GM21381 (cell line): ENCODE data around the gene PUM2.
"Not testable (repeated sequence)": the region's sequence is repeated elsewhere in the genome, so short reads cannot be mapped to it uniquely, and the experiment has no call there.

Experiments used
- ATAC-seq: cut with Tn5 transposase; IDR thresholded peaks from one replicate; pipeline ENCODE4 v1.9.1; 2021; ENCODE audit warnings: mild to moderate bottlenecking, moderate library complexity; ENCODE audit not compliant: unreplicated experiment

Gene PUM2

GRCh38 chr2:20350753-20351554, at the start of gene PUM2:
Gene PUM2 (minus strand): TSS chr2:20350844. CDS start chr2:20327360, 23,484 bp downstream.
- ATAC-seq, result peak; percentile 86

- no peak for ATAC-seq
Measured at GRCh38 chr2:20400306-20400705, 49.7 kb upstream of the PUM2 start.

- no peak for ATAC-seq
Measured at GRCh38 chr2:20398956-20399567, 48.4 kb upstream of the PUM2 start.

GRCh38 chr2:20397811-20398447, 47.3 kb upstream of the PUM2 start:
- ATAC-seq, result no peak

- ATAC-seq, result no peak
Measured at GRCh38 chr2:20396356-20397000, 45.8 kb upstream of the PUM2 start.

GRCh38 chr2:20393986-20394385, 43.3 kb upstream of the PUM2 start:
- ATAC-seq, result no peak

- no peak for ATAC-seq
Measured at GRCh38 chr2:20391951-20392699, 41.5 kb upstream of the PUM2 start.

- ATAC-seq, result no peak
Measured at GRCh38 chr2:20390524-20391123, 40.0 kb upstream of the PUM2 start.

DNA sequence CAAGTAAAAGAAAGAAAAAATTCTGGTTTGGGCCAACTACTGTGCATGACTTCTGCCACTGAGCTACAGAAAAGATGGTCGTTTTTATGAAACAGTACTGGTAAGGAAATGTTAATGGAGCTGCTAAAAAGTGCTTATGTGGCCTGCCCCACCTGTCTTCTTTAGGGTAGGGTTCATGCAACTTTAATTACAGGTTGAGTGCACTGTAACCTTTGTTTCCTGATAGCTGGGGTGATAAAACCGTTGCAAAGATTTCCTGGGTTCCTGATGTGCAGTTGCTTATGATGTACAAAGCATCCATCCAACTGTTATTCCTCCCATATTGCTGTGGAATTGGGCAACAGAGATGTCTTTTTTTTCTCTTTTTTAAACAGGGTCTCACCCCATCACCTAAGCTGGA, 34.3 kb upstream of the PUM2 start:
- no peak for ATAC-seq

DNA sequence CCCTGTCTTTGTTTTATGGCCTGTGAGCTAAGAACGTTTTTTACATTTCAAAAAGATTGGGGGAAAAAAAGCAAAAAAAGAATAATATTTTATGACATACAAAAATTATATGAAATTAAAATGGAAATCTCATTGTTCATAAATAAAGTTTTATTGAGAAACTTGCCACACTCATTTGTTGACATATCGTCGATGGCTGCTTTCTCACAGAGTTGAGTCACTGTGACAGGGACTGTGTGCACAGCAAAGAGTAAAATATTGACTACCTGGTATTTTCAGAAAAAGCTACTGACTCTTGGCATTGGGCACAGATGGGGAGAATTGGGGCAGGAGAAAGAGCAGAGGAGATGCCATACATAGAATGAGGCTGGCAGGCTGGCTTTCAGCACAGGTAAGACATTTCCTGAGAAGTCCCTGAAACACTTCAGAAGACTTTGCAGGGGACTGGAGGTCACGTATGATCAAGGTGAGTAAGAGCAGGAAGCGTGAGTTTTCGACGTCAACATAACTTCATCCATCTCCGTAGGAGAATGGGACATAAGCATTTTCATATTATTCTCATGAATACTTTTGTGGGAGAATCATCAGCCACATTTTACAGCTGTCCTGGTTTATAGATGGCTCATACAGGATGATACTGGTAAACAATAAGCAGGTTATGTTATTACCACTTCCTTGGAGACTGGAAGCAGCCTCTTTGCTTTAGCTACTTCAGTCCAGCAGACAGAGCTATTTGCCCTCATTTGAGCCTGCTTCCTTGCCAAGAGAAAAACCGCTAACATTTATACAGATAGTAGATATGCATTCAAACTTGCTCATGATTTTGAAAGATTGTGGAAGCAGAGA, 32.5 kb upstream of the PUM2 start:
- no peak for ATAC-seq

DNA sequence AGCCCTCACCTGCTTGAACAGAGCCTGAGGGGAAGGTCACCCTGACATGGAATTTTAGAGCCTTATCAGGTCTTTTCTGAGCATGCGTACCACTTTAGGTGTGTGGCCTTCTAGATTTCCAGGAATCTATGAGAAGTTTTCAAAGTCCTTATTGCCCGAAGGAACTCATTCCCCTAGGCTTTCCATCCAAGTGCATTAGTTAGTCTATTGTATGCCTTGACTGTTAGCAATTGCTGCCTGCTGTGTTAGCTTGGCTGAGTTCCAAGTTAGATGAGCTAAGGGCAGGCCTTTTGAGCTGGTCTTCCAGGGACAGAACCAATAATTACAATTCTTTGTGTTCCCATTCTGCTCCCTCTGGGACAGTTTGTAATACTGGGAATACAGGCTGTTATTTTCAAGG, 30.8 kb upstream of the PUM2 start:
- ATAC-seq, result no peak

DNA sequence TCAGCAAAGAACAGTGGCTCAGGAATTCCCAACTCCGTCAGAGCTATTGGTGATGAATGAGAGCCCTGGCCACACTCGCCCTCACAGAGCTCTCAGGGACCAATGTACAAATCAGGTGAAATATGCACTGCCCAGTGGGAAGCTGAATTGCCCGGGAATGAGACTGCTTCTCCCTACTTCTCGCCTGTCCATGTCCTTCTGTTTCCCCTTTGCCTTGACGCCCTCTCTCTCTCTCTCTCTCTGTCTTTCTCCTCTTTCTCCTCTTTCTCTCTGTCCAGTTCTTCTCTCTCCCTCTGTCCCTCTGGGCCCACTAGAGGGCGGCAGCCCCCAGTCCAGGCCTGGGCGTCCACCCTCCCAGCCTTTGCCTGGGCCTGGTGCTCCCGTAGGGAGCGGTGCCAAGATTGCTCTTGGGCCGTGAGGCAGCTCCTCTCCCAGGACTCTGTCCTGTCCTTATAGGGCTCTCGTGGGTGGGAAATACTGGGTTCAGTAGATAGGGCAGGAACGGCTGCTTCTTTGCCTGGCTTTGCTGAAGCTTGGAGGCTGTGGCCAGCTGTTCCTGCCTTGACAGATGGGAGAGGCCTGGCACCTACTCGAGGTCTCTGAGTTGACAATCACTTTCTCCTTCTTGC, 28.4 kb upstream of the PUM2 start:
- ATAC-seq, result no peak

- ATAC-seq, result no peak
Measured at GRCh38 chr2:20378341-20378740, 27.7 kb upstream of the PUM2 start.

DNA sequence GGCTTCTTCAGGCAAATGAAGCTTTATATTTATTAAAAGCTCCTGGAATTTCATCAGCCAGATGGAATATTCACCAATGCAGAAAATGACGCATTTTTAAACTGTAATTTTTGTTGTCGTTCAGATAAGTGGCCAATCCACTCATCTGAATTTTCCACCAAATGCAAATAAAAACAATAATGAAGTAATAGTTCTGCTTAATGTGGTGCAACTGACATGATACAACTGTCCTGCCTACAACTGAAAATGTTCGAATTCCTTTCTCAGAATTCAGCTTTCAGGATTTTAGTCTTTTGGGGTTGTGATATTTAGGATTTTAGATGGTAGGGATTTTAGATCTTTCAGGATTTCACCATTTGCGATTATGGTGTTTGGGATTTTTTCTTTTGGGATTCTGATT, 27.1 kb upstream of the PUM2 start:
- ATAC-seq, result no peak

DNA sequence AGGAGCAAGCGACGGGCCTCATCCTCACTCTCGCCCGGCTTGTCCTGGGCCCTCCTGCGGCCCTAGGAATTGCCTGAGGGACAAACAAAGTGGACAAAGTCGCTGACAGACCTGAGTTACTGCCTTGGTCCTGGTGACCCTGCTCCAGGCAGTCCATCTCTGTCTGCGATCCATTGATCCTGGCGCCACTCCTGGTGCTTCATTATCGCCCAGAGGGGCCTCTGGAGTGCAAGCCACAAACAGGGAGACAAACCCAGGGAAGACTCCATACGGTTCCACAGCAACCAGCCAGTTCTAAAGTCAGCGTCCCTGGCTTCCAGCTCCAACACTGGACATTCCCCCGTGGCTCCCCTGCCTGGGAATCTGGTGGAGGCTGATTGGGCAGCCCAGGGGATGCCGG, 24.3 kb upstream of the PUM2 start:
- ATAC-seq, result not testable (repeated sequence)

DNA sequence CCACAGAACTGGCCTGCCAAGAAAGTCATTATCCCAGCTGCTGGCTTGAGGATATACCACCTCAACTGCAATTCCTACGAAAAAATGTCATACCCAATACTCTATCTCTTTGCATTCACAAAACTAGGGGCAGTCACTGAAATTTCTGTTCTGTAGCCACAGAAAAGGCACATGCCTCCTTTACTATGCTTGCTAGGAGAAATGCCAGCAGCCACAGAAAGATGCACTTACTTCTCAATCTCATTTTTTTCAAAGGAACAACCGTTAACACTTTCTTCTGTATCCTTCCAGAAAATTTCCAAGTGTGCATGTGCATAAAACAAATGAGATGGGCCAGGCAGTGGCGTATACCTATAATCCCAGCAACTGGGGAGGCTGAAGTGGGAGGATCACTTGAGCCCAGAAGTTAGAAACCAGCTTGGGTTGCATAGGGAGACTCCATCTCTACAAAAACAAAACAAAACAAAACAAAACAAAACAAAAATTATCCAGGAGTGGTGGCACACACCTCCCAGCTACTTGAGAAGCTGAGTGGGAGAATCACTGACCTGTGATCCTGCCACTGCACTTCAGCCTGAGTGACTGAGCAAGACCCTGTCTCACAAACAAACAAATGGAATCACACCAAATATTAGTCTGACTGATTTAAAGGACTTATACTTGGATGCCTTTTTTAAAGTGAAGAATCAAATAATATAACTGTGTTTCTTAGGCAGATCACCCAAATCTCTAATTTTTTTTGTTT, 22.4 kb upstream of the PUM2 start:
- ATAC-seq, result no peak

- no peak for ATAC-seq
Measured at GRCh38 chr2:20371323-20372025, 20.8 kb upstream of the PUM2 start.

GRCh38 chr2:20370191-20370590, 19.5 kb upstream of the PUM2 start:
- ATAC-seq, result no peak
